Endothelial cell (in vitro differentiated cells): ENCODE measurements around the gene RETREG3. TPM values are rescaled to one million over a fixed set of nuclear protein-coding genes. Genes with fewer than 3 reads are reported as not detected.
"Not testable (repeated sequence)": the region's sequence is repeated elsewhere in the genome, so short reads cannot be mapped to it uniquely, and the experiment has no call there.

Experiments used
- DNase-seq: peaks from one replicate; pipeline ENCODE4 v3.0.0; 2021; ENCODE audit warnings: low spot score
- H3K27ac Mint-ChIP-seq: one replicate; pipeline ENCODE4 v1.8.0; 2021; ENCODE audit warnings: mixed read lengths, inconsistent platforms; ENCODE audit not compliant: unreplicated experiment
- H3K27me3 Mint-ChIP-seq: one replicate; pipeline ENCODE4 v1.8.0; 2021; ENCODE audit warnings: mild to moderate bottlenecking, moderate library complexity, mixed read lengths, inconsistent platforms; ENCODE audit not compliant: unreplicated experiment
- H3K36me3 Mint-ChIP-seq: one replicate; pipeline ENCODE4 v1.8.0; 2021; ENCODE audit warnings: mild to moderate bottlenecking, low read depth, mixed read lengths, inconsistent platforms; ENCODE audit not compliant: unreplicated experiment
- H3K4me1 Mint-ChIP-seq: one replicate; pipeline ENCODE4 v1.8.0; 2021; ENCODE audit warnings: mild to moderate bottlenecking, mixed read lengths, inconsistent platforms; ENCODE audit not compliant: unreplicated experiment
- H3K4me3 Mint-ChIP-seq: one replicate; pipeline ENCODE4 v1.8.0; 2021; ENCODE audit warnings: mild to moderate bottlenecking, mixed read lengths, inconsistent platforms; ENCODE audit not compliant: unreplicated experiment
- H3K9me3 Mint-ChIP-seq: one replicate; pipeline ENCODE4 v1.8.0; 2021; ENCODE audit warnings: mixed read lengths, inconsistent platforms; ENCODE audit not compliant: unreplicated experiment
- total RNA-seq: library from RNA; stranded (reverse); fragmentation: NEBNext Ultra II Directional; extraction: Animal tissue kit (Norgen Biotek cat#: 25700); gene quantifications from one replicate; pipeline ENCODE4 v1.2.1, GENCODE V29; 2021; ENCODE audit not compliant: unreplicated experiment
- TF ChIP-seq, protein P1 (sequence below): fragments of 200-600 bp; sonication (generic); IDR thresholded peaks from one replicate; pipeline ENCODE4 v1.5.0; 2021; ENCODE audit warnings: antibody characterized with exemption; ENCODE audit not compliant: unreplicated experiment

Gene RETREG3
- total RNA-seq, 1 donor from 2014 or later: 92.1 TPM

DNA sequence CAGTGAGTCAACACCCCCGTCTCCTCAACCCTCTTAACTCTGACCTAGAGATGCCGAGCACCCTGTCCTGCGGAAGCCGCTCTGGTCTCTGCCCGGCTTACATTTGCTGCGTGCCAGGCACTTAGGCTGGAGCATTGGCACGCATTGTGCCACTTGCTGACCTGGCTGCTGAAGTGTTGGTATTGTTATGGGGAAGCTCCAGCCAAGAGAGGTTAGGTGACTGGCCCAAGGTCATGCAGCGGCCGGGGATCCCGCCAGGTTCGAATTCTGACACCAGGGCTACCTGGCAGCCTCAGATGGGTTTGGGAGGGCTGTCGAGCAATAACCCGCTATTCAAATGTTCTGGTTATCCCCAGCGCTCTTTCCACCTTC lies 61.5 kb downstream of the RETREG3 start:
- no peaks in the 10 kb centered on the region for H3K36me3 Mint-ChIP-seq
- H3K27ac Mint-ChIP-seq: no peak overlapping the region
- no peak for DNase-seq
- H3K4me1 Mint-ChIP-seq: peaks cover 7% of the 10 kb centered on the region
- TF ChIP-seq, protein P1, sequence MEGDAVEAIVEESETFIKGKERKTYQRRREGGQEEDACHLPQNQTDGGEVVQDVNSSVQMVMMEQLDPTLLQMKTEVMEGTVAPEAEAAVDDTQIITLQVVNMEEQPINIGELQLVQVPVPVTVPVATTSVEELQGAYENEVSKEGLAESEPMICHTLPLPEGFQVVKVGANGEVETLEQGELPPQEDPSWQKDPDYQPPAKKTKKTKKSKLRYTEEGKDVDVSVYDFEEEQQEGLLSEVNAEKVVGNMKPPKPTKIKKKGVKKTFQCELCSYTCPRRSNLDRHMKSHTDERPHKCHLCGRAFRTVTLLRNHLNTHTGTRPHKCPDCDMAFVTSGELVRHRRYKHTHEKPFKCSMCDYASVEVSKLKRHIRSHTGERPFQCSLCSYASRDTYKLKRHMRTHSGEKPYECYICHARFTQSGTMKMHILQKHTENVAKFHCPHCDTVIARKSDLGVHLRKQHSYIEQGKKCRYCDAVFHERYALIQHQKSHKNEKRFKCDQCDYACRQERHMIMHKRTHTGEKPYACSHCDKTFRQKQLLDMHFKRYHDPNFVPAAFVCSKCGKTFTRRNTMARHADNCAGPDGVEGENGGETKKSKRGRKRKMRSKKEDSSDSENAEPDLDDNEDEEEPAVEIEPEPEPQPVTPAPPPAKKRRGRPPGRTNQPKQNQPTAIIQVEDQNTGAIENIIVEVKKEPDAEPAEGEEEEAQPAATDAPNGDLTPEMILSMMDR: no peak
- peak overlapping the region; percentile 65 for H3K4me3 Mint-ChIP-seq
- peaks cover 9% of the 10 kb centered on the region for H3K27me3 Mint-ChIP-seq
- no peaks in the 10 kb centered on the region for H3K9me3 Mint-ChIP-seq

DNA sequence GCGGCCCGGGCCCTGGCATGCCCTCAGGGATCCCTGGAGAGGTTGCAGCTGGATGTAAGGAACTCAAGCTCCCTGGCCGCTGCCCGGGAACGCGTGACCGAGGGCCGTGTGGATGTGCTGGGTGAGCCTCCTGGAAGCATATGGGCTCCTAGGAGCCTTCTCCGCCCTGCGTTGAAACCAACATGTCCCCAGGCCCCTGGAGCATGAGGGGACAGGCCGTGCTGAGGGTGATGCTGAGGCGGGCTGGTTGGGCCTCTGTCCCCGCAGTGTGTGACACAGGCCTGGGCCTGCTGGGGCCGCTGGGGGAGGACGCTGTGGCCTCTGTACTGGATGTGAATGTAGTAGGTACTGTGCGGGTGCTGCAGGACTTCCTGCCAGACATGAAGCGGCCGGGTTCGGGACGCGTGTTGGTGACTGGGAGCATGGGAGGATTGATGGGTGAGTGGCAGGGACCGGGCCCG lies 62.1 kb downstream of the RETREG3 start:
- no peak overlapping the region for H3K27ac Mint-ChIP-seq
- peaks cover 9% of the 10 kb centered on the region for H3K27me3 Mint-ChIP-seq
- TF ChIP-seq, protein P1: no peak
- no peak overlapping the region for H3K4me3 Mint-ChIP-seq
- no peak for DNase-seq
- H3K36me3 Mint-ChIP-seq: no peaks in the 10 kb centered on the region
- no peaks in the 10 kb centered on the region for H3K9me3 Mint-ChIP-seq
- H3K4me1 Mint-ChIP-seq: peaks cover 7% of the 10 kb centered on the region

DNA sequence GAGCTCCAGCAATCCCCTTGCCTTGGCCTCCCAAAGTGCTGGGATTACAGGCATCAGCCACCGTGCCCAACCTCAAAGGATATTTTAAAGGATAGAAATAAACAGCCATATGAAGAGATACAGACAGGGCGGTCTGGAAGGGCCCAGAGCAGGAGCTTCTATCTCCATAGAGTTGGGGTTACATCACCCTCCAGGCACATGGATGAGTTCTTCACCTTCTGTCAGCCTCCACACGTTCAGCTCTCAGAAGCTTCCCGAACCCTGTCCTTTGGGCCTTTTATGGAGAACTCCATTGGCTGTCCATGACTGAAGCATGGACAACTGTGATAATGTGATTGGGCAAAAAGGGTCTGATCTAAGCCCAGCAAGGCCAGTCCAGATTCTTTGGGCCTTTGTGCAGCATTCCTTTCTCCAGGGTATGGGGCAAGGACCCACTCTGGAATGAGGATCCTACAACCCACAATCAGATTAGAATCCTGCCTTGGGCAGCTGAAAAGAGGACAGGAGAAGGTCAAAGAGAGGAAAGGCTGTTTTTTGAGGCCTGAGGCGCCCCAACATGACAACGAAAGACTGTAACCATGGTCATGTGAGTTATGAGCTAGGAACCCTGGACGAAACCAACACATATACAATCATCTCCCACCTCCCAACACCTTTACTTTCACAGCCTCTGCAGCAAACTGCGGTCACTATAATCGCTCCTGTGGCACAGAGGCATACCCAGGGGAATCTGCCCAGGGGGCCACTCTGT lies 63.2 kb downstream of the RETREG3 start:
- not testable (repeated sequence) for H3K36me3 Mint-ChIP-seq, H3K4me3 Mint-ChIP-seq, DNase-seq, H3K27ac Mint-ChIP-seq, H3K9me3 Mint-ChIP-seq
- Mint-ChIP-seq H3K27me3 (peaks cover 11% of the 10 kb centered on the region), H3K4me1 (peaks cover 11% of the 10 kb centered on the region)

DNA sequence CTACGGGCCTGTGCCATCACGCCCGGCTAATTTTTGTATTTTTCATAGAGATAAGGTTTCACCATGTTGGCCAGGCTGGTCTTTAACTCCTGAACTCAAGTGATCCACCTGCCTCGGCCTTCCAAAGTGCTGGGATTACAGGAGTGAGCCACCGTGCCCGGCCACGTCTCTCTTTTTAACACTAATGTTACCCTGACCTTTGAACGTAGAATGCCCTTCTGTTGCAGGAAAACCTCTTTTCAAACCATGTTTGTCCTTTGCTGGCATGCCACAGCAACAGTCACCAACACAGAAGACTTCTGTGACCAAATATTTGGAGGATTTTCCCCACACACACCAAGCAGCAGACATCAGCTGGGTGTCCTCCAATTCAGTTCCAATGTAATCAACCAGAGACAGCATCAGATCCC lies 64.3 kb downstream of the RETREG3 start:
- peaks cover 16% of the 10 kb centered on the region for H3K27me3 Mint-ChIP-seq

DNA sequence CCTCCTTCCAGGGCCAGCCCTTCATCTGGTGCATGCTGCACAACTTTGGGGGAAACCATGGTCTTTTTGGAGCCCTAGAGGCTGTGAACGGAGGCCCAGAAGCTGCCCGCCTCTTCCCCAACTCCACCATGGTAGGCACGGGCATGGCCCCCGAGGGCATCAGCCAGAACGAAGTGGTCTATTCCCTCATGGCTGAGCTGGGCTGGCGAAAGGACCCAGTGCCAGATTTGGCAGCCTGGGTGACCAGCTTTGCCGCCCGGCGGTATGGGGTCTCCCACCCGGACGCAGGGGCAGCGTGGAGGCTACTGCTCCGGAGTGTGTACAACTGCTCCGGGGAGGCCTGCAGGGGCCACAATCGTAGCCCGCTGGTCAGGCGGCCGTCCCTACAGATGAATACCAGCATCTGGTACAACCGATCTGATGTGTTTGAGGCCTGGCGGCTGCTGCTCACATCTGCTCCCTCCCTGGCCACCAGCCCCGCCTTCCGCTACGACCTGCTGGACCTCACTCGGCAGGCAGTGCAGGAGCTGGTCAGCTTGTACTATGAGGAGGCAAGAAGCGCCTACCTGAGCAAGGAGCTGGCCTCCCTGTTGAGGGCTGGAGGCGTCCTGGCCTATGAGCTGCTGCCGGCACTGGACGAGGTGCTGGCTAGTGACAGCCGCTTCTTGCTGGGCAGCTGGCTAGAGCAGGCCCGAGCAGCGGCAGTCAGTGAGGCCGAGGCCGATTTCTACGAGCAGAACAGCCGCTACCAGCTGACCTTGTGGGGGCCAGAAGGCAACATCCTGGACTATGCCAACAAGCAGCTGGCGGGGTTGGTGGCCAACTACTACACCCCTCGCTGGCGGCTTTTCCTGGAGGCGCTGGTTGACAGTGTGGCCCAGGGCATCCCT lies 65.7 kb downstream of the RETREG3 start:
- H3K27me3 Mint-ChIP-seq: peaks cover 14% of the 10 kb centered on the region
- no peak overlapping the region for H3K4me3 Mint-ChIP-seq
- peaks cover 10% of the 10 kb centered on the region for H3K4me1 Mint-ChIP-seq
- H3K36me3 Mint-ChIP-seq: peaks cover 12% of the 10 kb centered on the region
- H3K27ac Mint-ChIP-seq: no peak overlapping the region
- TF ChIP-seq, protein P1: no peak
- DNase-seq: no peak
- no peaks in the 10 kb centered on the region for H3K9me3 Mint-ChIP-seq

More for the DNA sequence above, 64.3 kb downstream of the RETREG3 start:
- Mint-ChIP-seq H3K27ac (peak overlapping the region; percentile 50), H3K9me3 (no peaks in the 10 kb centered on the region), H3K4me1 (peaks cover 13% of the 10 kb centered on the region), H3K4me3 (no peak overlapping the region), H3K36me3 (peaks cover 5% of the 10 kb centered on the region)
- no peak for DNase-seq
- TF ChIP-seq, protein P1: no peak
